HG02973 (cell line): ENCODE data around the gene CMTM5.

Experiments used
- ATAC-seq: cut with Tn5 transposase; IDR thresholded peaks from one replicate; pipeline ENCODE4 v1.9.1; 2021; ENCODE audit warnings: moderate library complexity; ENCODE audit not compliant: unreplicated experiment

Gene CMTM5

GRCh38 chr14:23376482-23377197 is at the start of gene CMTM5:
TSS of gene CMTM5 (plus strand) at chr14:23377046. CDS start at chr14:23377252, 206 bp downstream.
- no peak for ATAC-seq

DNA sequence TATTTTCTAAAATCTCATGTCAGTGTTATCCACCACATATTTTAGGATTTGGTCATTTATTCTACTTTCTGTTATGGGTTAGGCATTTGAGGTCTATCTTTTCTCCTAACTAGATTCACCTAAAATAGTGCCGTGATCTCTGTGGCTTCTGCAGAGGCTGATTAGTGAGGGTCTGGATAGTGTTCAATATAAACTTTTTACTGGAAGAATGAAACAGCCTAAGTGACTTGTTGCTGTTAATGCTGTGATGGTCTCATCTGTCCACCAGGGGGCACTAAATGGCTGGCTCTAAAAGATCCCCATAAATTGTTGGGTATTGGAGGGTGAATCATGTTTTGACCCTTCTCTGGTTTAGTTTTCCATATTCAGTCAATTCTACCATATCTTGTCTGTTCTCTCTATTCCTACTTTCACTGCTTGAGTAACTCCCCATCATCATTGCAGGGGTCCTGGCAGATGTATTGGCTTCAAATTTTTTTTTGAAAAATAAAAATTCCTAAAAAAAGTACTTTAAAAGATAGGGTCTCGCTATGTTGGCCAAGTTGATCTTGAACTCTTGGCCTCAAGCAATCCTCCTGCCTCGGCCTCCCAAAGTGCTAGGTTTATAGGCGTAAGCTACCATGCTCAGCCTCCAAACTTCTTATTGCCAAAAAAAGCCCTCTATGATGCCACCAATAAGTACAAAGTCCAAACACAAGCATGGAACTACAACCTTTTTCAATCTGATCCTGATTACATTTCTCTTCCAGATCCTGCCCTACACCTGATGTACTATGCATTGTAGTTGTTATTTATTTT is 48.7 kb upstream of the CMTM5 start:
- ATAC-seq: no peak

- no peak for ATAC-seq
Observed at GRCh38 chr14:23335623-23336022, 41.2 kb upstream of the CMTM5 start.

- ATAC-seq: no peak
Observed at GRCh38 chr14:23339506-23340268, 37.2 kb upstream of the CMTM5 start.

DNA sequence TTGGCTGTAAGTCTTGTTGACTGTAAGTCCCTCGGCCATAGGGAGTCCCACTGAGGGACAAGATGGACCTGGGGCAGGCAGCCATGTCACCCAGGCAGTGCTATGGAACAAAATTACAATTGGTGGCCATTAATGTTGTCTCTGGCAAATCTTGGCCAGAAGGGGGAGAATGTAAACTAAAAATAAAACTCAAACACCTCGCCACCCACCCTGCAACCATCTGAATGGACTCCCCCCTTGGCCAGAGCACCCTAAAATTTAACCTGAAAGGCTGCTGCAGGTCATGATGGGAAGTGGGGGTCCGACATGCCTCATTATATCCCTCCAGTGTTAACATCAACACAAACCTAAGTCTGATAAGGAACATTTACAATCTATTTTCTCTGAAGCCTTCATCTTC is 32.4 kb upstream of the CMTM5 start:
- no peak for ATAC-seq

DNA sequence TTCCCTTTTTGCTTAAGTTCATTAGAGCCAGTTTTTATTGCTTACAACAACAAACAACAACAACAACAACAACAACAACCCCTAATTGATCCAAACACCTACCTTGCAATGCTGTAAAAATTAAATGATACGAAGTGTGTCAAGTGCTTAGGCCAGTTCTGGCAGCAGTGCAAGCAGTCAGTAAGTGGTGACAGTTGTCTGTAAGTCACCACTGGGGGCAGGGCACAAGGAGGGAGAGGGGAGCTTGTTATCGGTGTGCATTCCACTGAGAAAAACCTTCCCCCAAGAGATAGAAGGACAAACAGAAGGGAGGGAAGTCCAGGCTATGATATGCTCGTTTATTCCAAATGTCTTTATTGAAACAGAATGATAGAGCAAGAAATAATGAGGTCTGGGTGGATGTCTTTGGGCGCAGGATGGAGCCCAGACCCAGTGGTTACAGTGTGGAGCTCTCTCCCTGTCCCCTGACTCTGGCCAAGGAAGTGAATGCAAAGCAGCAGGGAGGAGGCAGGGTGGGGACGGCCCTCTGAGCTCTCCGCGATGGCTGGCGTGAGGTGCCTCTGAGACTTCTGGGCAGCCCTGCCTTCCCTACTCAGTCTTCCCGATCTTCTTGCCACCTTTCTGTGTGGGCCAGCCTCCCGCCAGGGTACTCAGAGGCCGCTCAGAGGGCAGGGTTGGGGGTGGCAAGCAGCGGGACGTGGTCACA is 30.7 kb upstream of the CMTM5 start:
- no peak for ATAC-seq

DNA sequence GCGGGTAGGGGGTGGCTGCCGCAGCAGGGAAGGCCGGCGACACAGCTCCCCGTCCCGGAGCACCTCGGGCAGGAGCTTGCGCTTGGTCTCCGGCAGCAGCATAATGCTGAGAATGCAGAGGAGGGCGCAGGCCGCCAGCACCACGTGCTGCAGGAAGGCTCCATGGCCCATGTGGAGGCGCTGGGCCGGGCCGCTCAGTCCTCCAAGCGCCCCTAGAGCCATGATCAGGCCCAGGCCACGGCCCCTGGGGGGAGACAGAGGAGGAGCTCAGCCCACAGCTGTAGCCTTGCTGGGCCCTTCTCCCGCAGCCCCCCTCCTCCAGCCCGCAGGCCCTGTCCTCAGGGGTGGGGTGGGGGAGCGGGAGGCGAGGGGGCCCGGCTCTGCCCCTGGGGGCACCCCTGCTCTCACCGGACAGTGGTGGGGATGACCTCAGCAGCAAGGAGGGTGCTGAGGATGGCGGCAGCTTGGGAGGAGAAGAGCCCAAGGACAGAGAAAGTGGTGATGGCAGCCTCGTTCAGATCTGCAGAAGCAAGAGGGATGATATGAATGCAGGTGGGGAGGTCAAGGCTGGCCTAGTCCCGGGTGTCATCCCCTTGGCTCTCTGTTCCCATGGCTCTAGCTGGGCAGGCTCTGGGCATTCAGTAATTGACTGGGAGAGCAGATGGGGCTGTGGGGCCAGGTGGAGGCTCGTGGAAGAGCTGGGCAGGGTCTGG is 30.0 kb upstream of the CMTM5 start:
- ATAC-seq: no peak

DNA sequence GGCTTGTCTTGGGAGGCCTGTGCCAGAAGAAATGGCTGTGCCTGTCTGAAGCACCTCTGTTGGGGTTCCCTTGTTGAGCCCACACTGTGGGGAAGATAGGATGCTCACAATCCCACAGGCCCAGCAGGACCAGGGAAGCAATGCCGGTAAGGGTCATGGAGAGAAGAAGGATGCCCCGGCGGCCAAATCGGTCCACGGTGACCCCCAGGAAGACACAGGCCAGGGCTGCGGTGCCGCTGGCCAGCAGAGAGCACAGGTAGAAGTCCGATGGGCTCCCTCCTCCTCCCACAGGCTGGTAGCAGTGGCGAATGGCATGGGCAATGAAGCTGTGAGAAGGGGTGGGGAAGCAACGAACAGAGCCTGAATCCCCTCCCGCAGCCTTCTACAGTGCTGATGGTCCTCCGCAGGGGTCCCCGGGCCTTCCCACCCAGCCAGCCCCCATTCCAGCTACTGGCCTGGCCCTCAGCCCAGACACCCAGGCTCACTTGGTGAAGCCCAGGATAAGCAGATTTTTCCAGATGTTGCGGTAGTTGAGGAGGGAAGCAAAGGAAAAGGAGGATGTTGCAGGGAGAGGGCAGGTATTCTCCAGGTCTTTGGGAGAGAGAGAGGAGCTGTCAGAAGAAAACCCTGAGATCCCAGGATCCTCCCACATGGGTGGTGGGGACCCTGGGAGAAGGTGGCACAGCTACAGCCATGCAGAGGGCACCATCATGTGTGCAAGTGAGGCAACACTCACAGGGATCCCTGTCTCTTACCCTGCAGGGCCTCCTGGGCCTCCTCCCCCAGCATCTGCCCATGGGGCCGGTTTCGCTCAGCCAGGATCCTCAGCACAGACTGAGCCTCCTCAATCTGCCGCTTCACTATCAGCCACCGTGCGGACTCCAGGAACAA is 29.2 kb upstream of the CMTM5 start:
- ATAC-seq: no peak

GRCh38 chr14:23348297-23348655 is 28.6 kb upstream of the CMTM5 start:
- no peak for ATAC-seq

DNA sequence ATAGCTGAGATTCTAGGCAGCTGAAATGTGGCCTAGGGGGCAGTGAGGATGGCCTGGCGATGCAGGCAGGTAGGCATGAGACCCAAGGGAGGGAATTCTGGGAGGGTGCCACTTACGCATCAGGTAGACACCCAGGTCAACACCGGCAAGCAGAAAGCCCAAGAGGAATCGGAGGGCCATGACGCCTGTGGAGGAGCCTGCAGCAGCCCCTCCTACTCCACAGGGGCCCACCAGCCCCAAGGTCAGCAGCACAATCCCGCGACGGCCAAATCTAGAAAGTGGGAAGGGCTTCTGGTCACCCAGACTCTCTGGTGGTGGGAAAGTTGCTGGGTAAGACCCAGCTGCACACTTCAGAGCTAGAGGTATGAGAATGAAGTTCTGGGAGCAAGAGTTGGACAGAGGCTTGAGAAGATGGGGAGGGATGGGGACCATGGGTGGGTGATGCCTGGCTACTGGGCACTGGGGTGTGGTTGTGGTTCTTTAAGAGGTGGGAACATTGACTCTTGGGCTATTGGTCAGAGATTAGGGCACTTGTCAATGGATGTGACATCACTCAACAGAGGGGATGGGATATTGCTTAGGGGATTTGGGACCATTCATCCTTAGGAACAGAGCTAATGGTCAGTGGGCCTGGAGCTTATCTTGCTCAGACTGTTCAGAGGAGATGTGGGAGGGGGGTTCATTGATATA is 27.5 kb upstream of the CMTM5 start:
- no peak for ATAC-seq

DNA sequence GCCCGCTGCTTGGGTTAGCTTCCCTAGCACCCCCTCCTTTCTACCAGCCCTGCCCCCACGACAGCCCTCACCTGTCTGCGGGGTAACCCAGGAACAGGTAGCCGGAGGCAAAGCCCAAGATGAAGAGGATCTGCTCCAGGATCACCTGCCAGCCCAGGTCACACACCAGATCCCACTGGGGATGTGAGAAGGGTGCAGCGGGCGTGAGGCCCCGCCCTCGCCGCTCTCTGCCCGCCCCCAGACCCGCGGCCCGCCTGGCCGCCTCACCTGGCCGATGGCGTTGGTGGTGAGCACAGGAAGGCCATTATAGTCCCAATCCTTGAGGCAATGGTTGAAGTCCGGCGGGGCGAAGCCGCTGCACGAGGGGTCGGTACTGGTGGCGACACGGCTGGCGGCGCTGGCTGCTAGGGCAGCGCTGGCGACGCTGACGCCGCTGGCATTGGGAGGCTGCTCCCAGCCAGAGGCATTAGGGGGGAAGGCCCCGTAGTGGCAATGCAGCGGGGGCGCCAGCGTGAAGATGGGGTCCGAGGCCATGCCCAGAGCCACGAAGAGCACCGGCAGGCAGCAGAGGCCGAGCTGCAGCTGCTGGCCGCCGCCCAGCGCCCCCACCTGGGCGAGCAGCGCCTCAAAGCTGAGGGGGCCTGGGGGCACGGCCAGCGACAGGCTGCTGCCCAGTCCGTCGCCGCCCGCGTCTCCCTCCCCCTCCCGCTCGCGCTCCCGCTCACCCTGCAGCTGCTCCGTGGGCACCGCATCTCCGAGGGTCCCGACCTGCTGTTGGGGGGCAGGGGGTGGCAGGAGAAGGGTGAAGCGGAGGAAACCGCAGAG is 25.0 kb upstream of the CMTM5 start:
- no peak for ATAC-seq

GRCh38 chr14:23352506-23353432 is 24.1 kb upstream of the CMTM5 start, which contains the start of gene SLC22A17:
TSS of gene SLC22A17 (minus strand) at chr14:23352887.
- ATAC-seq: no peak

GRCh38 chr14:23353433-23353780 is 23.4 kb upstream of the CMTM5 start:
- no peak for ATAC-seq

DNA sequence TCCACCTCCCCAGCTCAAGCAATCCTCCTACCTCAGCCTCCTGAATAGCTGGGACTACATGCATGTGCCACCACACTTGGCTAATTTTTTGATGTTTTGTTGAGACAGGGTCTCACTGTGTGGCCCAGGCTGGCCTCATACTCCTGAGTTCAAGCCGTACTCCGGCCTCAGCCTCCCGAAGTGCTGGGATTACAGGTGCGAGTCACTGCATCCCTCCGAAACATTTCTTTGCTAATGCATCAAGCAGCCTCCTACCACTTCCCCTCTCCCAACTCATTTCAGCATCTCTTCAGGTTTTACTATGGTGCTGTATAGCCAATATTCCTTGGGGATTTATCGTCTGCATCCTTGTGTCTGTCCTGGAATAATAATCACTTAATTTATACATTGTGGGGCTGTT is 21.9 kb upstream of the CMTM5 start:
- ATAC-seq: no peak

GRCh38 chr14:23355871-23356435 is 20.9 kb upstream of the CMTM5 start:
- ATAC-seq: no peak

DNA sequence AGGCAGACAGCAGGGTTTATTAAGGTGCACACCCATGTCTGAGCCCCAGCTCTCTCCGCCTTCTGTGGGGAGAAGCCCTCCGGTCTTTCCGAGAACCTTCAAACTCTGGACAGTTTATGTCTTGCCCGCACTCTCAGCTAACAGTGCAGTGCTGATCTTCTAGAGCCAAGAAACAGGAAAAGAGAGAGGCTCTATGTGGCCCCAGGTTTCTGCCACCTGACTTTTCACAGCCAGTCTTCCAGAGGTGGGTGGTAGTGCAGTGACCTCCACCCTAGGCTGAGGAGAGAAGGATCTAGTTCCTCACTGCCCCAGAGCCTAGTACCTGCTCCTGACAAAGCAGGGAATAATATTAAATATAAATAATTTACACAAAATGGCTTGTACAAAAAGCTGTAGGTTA is 20.2 kb upstream of the CMTM5 start:
- no peak for ATAC-seq

DNA sequence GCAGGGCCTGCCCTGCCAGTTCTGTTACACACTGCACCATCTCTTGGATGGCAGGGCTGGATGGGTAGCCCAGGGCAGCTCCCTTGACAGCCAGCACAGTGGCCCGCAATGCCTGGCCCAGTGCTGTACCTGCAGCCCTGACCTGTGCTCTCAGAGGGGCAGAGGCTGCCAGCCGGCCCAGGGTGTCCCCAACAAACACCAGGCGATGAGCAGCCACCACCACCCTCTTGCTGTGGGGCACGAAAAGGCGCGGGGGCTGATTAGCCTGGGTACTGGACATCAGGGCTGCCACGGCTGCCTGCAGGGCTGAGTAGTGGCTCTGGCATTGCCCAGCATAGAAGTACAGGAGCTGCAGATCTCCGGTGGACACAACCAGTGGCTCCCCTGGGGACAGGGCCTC is 19.6 kb upstream of the CMTM5 start:
- ATAC-seq: no peak
